Measurements from ENCODE around the gene SEMA6D. TPM values are rescaled to one million over a fixed set of nuclear protein-coding genes. Genes with fewer than 3 reads are reported as not detected.

Gene SEMA6D
- total RNA-seq, 1 experiment from 2014 or later: 0.03 TPM

DNA sequence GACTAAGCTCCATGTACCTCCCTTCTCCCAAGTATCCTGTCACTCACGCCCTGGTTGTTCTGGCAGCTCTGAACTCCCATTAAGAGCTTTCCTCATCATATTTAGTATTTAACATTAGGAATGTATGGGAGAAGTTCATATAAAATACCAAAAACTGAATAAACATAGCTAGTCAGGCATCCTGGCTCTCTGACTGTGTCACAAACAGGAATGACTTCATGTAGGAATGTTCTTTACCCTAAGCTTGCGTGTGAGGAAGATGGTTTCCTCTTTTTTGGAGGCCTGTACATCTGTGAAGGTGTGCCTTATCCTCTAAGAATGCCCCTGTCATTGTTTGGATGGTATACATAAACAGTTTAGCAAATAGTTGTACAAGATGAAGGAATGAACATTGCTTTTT, 38.6 kb downstream of the SEMA6D start:
- Histone ChIP-seq H3K36me3 (ENCODE audit: control insufficient read depth, insufficient read depth, low read length) (no peaks in the 10 kb centered on the region), H3K4me3 (ENCODE audit: low read depth in 2 of 2, low read length in 2 of 2) (no peak overlapping the region), H3K4me1 (ENCODE audit: control insufficient read depth, insufficient read depth, low read length) (no peaks in the 10 kb centered on the region), H3K27me3 (ENCODE audit: control insufficient read depth, insufficient read depth, low read length) (no peaks in the 10 kb centered on the region), H3K9me3 (ENCODE audit: control insufficient read depth, insufficient read depth, low read depth, low read length) (no peaks in the 10 kb centered on the region), H3K27ac (ENCODE audit: low read length) (no peak overlapping the region)
- DNase-seq (ENCODE audit: low read depth, low spot score) (no peak), ATAC-seq (no peak)
- in situ Hi-C loops (cut with HindIII; ENCODE audit: low pct_unique_long_range_greater_than_20kb, low sequenced_read_pairs): no loop called here
- POLR2A ChIA-PET: no interaction called here
- no peak for TF ChIP-seq TCF7L2 (IDR thresholded peaks at IDR 0.05; ENCODE audit: low read depth, low read length)
- TF ChIP-seq POLR2AphosphoS5 (IDR thresholded peaks at IDR 0.05; ENCODE audit: low read depth, low read length): no peak
- TF ChIP-seq, protein P1, sequence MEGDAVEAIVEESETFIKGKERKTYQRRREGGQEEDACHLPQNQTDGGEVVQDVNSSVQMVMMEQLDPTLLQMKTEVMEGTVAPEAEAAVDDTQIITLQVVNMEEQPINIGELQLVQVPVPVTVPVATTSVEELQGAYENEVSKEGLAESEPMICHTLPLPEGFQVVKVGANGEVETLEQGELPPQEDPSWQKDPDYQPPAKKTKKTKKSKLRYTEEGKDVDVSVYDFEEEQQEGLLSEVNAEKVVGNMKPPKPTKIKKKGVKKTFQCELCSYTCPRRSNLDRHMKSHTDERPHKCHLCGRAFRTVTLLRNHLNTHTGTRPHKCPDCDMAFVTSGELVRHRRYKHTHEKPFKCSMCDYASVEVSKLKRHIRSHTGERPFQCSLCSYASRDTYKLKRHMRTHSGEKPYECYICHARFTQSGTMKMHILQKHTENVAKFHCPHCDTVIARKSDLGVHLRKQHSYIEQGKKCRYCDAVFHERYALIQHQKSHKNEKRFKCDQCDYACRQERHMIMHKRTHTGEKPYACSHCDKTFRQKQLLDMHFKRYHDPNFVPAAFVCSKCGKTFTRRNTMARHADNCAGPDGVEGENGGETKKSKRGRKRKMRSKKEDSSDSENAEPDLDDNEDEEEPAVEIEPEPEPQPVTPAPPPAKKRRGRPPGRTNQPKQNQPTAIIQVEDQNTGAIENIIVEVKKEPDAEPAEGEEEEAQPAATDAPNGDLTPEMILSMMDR (IDR thresholded peaks at IDR 0.05): no peak
- TF ChIP-seq, protein P2, sequence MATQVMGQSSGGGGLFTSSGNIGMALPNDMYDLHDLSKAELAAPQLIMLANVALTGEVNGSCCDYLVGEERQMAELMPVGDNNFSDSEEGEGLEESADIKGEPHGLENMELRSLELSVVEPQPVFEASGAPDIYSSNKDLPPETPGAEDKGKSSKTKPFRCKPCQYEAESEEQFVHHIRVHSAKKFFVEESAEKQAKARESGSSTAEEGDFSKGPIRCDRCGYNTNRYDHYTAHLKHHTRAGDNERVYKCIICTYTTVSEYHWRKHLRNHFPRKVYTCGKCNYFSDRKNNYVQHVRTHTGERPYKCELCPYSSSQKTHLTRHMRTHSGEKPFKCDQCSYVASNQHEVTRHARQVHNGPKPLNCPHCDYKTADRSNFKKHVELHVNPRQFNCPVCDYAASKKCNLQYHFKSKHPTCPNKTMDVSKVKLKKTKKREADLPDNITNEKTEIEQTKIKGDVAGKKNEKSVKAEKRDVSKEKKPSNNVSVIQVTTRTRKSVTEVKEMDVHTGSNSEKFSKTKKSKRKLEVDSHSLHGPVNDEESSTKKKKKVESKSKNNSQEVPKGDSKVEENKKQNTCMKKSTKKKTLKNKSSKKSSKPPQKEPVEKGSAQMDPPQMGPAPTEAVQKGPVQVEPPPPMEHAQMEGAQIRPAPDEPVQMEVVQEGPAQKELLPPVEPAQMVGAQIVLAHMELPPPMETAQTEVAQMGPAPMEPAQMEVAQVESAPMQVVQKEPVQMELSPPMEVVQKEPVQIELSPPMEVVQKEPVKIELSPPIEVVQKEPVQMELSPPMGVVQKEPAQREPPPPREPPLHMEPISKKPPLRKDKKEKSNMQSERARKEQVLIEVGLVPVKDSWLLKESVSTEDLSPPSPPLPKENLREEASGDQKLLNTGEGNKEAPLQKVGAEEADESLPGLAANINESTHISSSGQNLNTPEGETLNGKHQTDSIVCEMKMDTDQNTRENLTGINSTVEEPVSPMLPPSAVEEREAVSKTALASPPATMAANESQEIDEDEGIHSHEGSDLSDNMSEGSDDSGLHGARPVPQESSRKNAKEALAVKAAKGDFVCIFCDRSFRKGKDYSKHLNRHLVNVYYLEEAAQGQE (IDR thresholded peaks at IDR 0.05; ENCODE audit: insufficient read depth in 1 of 2, low read depth in 2 of 2, low read length in 1 of 2): no peak
- TF ChIP-seq SIN3A (IDR thresholded peaks at IDR 0.05; ENCODE audit: borderline replicate concordance, insufficient read depth, low read depth, low read length): no peak
- CTCF ChIA-PET: no interaction called here
- no TSS peak for BruUV-seq (replicated peaks)
- intact Hi-C loops (cut with micrococcal nuclease; ENCODE audit: unreplicated experiment): no loop called here

DNA sequence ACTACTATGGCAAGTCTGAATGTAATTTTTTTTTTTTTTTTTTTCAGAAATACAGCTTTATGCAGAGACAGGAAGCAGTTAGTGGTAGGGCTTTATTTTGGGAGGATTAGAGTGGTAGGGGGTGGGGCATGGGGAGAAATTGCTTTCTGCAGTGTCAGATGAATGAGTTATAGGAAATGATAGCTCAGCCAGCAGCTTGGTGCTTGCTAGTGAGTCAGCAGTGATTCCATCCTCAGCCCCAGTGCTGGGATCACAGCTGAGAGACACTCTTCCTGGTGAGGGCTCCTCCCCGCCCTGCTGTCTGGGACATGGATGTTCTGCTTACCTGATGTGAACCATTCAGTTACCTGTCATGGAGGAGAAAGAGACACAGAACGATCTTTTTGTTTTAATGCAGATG, 39.6 kb downstream of the SEMA6D start:
- CTCF ChIA-PET: no interaction called here
- DNase-seq (ENCODE audit: low read depth, low spot score) (no peak), ATAC-seq (no peak)
- POLR2A ChIA-PET: no interaction called here
- H3K27ac ChIP-seq (ENCODE audit: low read length): no peak overlapping the region
- intact Hi-C loops (cut with micrococcal nuclease; ENCODE audit: unreplicated experiment): no loop called here
- no peak overlapping the region for H3K4me3 ChIP-seq (ENCODE audit: low read depth in 2 of 2, low read length in 2 of 2)
- H3K4me1 ChIP-seq (ENCODE audit: control insufficient read depth, insufficient read depth, low read length): no peaks in the 10 kb centered on the region
- in situ Hi-C loops (cut with HindIII; ENCODE audit: low pct_unique_long_range_greater_than_20kb, low sequenced_read_pairs): no loop called here
- no peaks in the 10 kb centered on the region for H3K27me3 ChIP-seq (ENCODE audit: control insufficient read depth, insufficient read depth, low read length)
- no TSS peak for BruUV-seq (replicated peaks)
- TF ChIP-seq POLR2AphosphoS5 (IDR thresholded peaks at IDR 0.05; ENCODE audit: low read depth, low read length) (no peak), TCF7L2 (IDR thresholded peaks at IDR 0.05; ENCODE audit: low read depth, low read length) (no peak), SIN3A (IDR thresholded peaks at IDR 0.05; ENCODE audit: borderline replicate concordance, insufficient read depth, low read depth, low read length) (no peak)
- TF ChIP-seq, protein P1 (IDR thresholded peaks at IDR 0.05): no peak
- TF ChIP-seq, protein P2 (IDR thresholded peaks at IDR 0.05; ENCODE audit: insufficient read depth in 1 of 2, low read depth in 2 of 2, low read length in 1 of 2): no peak
- H3K9me3 ChIP-seq (ENCODE audit: control insufficient read depth, insufficient read depth, low read depth, low read length): no peaks in the 10 kb centered on the region
- H3K36me3 ChIP-seq (ENCODE audit: control insufficient read depth, insufficient read depth, low read length): no peaks in the 10 kb centered on the region

Measured in Panc1 (cell line).